Ureter (tissue), 1 donor: ENCODE results near the gene TMED5. TPM values are rescaled to one million over a fixed set of nuclear protein-coding genes. Genes with fewer than 3 reads are reported as not detected.
"Not testable (repeated sequence)": the region's sequence is repeated elsewhere in the genome, so short reads cannot be mapped to it uniquely, and the experiment has no call there.

Source experiments
- DNase-seq: peaks from one replicate; pipeline ENCODE4 v3.0.0-alpha.2; 2020; ENCODE audit warnings: low spot score
- total RNA-seq: library from RNA; stranded (reverse); gene quantifications from one replicate; pipeline ENCODE4 v1.2.4, GENCODE V29; 2023
- donor health status: DM: yes; HTN: yes; CAD: no.

Gene TMED5
- total RNA-seq, 1 donor from 2014 or later = 44.6 TPM

DNA sequence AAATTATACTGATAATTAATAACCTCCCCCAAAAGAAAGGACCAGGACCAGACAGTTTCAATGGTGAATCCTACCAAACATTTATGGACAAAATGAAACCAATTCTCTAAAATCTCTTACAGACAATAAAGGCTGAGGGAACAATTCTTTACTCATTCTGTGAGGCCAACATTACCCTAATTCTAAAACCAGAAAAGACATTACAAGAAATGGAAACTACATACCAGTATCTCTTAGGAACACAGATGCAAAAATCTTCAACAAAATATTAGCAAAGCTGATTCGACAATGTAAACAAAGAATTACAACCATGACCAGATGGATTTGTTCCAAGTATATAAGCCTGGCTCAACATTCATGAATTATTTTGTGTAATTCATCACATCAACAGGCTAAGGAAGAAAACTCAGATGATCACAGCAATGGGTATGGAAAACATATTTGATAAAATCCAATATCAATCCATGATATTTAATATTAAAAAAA is 8.6 kb downstream of the TMED5 start:
- DNase-seq = no peak

DNA sequence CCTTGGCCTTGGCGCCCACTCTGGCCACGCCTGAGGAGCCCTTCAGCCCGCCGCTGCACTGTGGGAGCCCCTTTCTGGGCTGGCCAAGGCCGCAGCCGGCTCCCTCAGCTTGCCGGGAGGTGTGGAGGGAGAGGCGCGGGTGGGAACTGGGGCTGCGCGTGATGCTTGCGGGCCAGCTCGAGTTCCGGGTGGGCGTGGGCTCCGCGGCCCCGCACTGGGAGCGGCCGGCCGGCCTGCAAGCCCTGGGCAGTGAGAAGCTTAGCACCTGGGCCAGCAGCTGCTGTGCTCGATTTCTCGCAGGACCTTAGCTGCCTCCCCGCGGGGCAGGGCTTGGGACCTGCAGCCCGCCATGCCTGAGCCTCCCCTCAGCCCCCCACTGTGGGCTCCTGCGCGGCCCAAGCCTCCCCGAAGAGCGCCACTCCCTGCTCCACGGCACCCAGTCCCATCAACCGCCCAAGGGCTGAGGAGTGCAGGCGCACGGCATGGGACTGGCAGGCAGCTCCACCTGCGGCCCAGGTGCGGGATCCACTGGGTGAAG is 10.0 kb downstream of the TMED5 start:
- not testable (repeated sequence) for DNase-seq

DNA sequence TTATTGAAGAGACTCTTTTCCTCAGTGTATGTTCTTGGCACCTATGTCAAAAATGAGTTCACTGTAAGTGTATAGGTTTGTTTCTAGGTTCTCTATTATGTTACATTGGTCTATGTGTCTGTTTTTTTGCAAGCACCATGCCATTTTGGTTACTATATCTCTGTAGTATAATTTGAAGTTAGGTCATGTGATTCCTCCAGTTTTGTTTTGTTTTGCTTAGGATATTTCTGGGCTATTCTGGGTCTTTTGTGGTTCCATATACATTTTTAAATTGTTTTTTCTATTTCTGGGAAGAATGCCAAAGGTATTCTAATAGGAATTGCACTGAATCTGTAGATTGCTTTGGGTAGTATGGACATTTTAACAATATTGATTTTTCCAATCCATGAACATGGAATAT is 13.2 kb downstream of the TMED5 start:
- no peak for DNase-seq

DNA sequence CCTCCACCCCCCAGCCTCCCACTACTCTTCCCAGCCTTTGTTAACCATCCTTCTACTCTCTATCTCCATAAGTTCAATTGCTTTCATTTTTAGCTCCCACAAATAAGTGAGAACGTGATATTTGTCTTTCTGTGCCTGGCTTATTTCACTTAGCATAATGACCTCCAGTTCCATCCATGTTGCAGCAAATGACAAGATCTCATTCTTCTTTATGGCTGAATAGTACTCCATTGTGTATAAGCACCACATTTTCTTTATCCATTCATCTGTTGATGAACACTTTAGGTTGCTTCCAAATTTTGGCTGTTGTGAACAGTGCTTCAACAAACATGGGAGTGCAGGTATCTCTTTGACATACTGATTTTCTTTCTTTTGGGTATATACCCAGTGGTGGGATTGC is 14.3 kb downstream of the TMED5 start:
- DNase-seq = not testable (repeated sequence)

DNA sequence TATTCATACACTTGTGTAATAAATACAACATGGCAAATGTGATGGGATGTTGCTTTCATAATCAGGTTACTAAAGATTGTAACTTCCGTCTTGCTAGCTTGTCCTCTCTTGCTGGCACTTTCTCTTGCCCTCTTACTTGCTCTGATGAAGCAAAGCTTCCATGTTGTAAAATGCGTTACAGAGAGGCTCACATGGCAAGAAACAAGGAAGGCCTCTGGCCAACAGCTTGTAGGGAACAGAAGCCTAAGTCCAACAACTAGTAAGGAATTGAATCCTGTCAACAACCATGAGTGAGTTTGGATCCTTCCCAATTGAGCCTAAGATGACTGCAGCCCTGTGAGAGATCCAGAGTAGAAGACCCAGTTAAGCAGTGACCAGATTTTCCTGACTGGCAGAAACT is 15.4 kb downstream of the TMED5 start:
- DNase-seq = no peak

DNA sequence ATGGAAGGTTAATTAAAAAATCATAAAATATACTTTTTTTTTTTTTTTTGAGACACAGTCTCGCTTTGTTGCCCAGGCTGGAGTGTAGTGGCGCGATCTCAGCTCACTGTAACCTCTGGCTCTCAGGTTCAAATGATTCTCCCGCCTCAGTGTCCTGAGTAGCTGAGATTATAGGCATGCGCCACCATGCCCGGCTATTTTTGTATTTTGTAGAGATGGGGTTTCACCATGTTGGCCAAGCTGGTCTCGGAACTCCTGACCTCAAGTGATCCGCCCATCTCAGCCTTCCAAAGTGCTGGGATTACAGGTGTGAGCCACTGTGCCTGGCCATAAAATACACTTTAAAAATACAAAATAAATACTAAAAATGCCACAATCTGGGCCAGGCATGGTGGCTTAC is 16.9 kb downstream of the TMED5 start:
- not testable (repeated sequence) for DNase-seq

DNA sequence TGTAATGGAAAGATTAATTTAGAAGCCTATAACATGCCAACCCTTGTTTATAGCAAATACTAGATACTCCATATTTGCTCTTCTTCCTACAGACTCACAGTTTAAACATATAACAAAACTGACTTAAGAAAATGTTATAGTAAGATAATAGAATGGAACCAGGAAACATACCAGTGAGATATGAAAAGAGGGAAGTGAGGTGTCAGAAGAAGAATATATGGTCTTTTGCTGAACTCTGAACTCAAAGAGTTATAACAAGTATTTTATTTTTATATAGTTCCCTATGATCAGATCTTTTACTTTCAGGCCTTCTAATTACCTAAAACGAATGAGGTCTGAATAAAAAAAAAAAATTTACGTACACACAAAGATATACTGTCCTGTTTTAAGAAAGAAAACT is 20.9 kb downstream of the TMED5 start:
- DNase-seq = no peak

DNA sequence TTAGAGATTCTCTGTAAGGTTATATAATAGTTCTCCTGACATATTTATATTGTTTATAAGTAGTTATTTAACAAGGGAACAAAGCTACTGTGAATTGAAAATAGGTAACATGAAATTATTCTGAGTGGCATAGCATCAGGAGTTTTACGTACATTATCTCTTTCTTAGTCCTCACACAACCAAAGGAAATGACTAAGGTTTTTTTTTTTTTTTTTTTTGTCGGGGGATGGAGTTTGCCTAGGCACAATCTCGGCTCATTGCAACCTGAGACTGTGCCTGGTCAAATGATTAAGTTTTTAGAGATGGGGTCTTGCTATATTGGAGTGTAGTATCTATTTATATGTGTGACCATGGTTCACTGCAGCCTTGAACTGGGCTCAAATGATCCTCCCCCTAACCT is 24.9 kb downstream of the TMED5 start:
- DNase-seq = no peak

DNA sequence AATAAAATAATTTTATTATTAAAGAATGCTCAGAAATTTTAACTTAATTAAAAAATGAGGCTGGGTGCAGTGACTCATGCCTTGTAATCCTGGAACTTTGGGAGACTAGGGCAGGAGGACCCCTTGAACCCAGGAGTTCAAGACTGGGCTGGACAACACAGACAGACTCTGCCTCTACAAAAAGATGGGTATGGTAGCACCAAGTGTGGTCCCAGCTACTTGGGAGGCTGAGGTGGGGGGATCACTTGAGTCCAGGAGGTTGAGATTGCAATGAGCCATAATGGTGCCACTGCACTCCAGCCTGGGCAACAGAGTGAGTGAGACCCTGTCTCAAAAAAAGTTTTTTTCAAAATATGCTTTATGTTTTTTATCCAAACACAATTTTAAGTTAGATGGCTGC is 25.3 kb downstream of the TMED5 start:
- DNase-seq = no peak

DNA sequence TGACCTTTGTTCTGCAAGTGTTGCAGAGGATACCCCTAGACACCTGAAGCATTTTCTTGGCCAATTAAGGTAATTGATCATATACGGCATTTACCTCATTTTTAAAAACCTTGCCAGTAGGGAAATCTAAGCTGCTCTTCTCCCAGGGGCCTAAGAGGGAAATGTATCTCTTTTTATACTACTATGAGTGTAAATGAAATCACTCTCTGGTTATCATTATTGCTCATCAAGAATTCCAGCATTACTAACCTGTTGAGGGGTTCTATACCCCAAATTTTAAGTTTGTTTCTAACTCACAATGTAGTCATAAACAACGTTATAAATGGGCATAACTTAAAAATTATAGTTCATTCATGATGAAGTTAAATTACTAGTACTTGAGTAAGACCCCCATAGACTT is 27.4 kb downstream of the TMED5 start:
- DNase-seq = no peak

DNA sequence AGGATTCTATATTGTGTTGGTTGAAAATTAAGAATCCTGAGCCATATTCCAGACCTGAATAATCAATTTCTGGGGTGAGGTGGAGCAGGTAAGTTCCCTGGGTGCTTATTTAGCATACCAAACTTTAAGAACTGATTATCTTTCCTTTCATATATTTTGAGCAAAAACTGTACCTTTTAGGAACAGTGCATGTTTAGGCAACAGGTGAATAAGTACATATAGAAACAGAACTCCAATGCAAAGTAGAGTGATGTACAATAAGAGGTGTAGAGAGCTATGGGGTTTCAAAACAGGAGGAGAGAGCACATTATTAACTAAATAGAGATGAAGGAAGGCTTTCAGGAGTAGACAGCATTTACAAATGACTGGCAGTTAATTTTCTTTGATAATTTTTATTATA is 28.7 kb downstream of the TMED5 start:
- DNase-seq = no peak

DNA sequence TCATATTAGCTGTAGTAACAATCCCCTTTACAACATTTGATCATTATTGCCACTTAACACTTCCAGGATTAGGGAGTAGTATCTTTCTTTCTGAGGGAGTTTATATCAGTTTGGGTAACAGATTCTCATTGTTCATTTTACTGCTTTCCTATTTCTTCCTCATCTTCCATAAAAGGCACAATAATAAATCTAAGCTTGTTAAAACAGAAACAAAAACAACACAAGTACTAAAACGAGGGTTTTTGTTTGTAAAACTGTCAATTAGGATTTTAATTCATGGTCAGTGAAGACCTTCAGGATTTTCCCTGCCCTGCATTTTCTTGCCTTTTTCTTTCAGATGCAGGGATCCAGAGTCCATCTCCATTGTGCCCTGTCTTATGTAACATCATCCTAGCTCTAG is 29.5 kb downstream of the TMED5 start:
- no peak for DNase-seq

DNA sequence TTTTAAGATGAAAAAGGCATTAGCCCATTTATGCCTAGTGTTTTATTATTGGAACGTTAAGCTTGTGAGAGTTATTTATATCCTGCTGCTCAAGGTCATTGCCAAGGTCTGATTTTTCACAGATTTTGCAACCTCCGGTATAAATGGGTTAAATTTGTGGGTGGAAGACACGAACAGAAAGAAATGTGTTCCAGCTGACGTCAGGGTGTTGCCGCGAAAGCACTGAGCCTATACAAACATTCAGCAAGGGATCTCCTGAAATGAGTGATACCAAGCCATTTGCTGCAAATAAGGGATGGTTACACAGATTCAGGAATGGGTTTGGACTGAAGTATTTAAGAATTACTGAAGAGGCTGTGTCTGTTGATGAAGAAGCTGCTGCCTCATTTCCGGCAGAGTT is 32.2 kb downstream of the TMED5 start:
- no peak for DNase-seq

DNA sequence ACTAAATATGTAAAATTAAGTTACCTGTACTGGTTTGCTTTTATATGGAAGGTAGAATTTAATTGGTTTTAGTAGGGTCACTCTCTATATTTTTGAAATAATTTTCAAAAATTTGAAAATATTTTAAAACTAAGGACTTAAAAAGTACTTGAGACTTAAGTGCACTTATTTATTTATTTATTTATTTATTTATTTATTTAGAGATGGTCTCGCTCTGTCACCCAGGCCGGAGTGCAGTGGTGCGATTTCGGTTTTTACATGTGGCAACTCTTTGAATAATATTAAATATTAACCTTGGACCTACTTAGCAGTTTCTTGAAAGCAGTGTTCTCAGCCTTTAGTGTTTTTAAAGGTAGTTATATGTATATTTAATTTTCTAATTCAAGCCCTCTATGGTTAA is 36.4 kb downstream of the TMED5 start:
- DNase-seq = no peak

DNA sequence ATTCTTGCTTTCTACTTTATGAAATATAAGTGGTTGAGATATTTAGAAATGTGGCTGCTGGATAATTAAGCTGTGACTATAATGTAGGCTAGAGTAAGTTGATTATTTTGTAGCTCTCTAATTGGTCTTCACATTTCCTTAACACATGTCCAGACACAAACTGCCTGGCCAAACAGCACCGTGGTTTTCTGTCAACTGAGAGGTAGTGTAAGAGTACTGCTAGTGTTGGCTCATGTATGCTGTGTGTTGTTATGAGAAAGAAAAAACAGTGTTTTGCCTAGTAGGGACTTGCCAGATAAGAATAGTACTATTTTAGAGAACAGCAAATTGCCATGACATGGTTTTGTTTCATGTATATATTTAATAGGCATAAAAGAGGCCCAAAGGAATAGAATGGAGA is 37.1 kb downstream of the TMED5 start:
- DNase-seq = no peak

DNA sequence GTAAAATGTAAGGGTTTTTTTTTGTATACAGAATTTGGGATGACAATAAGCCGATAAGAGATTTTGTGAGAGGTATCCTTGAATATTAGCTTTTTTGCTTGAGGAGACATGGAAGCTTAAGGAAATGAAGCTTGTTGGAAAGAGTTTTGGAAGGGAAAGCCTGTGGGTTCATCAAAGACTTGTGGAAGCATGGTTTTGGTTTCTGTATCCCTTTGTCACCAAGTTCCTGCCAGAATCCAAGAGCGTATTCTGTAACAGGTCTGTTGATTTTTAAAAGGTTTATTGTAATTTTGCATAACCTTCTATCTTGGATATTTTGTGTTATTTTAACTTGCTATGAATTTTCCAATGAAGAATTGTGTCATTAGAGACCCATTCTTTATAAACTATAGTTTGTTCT is 38.1 kb downstream of the TMED5 start:
- DNase-seq = no peak

DNA sequence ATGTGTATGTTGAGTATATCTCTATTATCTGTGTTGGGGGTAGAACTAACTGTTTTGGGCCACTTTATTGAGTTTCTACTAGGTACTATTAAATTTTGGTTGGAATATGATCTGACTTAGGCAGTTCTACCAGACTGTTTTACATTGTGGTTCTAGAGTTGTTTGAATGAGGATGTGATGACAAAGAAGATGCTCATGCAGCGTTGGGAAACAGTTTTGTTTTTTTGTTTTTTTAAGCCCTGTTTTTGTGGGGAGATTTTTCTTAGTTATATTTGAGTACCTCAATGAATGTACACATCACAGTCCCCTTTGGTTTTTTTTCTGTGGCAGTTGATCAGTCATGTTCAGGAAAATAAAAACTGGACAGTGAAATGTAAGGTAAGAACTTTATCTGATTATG is 40.1 kb downstream of the TMED5 start:
- no peak for DNase-seq

DNA sequence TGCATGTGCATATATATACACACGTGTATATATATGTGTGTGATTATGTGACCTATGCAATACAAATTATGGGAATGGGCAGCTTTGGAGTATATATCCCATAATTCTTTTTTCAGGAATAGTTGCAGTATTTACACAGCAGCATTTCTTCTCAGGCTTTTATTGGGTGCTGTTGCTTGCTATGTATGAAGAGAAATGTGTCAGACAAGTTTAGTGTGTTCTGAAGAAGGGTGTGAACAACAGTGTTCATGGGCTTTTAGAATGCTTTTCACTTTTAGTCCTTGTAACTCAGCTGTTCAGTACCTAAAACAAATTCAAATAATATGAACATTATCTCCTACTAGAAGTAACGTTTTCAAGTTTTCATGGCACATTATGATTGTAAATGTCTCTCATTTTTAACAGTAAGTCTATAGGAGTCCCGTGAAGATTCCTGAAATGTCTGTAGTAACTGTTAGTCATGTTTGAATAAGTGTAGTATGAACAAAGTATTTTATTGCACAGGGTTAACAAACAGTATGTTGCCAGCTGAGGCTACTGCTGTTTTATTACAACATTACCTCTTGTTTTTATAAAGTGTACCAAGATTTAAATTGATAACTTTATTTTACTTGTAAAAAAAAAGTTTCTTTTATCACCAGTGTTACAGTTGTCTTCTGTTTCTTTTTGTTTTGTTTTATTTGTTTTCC is 42.5 kb downstream of the TMED5 start:
- DNase-seq = no peak

DNA sequence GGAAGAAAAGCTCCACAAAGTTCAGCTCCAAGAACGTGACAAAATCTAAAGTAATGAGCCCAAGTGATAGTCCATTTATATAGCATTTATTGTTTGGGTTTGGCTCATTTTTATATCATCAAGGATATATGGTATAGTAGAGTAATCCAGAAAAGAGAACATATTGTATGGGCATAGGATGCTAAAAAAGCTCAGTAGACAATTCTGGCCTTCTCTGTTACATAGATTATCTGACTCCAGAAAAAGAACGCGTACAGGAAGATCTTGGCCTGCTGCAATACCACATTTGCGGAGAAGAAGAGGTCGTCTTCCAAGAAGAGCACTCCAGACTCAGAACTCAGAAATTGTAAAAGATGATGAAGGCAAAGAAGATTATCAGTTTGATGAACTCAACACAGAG is 43.8 kb downstream of the TMED5 start:
- DNase-seq = no peak

DNA sequence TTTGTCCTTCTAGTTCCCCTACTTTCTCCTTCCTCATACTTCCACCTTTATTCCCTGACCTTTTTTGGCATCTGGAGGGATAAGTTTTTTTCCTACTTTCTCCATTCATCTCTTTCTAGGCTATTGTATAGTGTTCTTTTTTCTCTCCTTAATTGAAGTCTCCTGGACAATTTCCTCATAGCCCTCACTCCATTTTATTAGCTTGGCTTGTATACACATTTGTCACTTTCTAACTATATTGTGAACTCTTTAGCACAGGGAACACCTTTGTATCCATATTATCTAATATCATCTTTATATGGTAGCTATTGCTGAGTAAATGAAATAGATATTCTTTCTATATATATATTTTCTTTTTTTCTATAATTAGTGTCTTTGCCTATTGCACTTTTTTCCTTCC is 47.6 kb downstream of the TMED5 start:
- no peak for DNase-seq

DNA sequence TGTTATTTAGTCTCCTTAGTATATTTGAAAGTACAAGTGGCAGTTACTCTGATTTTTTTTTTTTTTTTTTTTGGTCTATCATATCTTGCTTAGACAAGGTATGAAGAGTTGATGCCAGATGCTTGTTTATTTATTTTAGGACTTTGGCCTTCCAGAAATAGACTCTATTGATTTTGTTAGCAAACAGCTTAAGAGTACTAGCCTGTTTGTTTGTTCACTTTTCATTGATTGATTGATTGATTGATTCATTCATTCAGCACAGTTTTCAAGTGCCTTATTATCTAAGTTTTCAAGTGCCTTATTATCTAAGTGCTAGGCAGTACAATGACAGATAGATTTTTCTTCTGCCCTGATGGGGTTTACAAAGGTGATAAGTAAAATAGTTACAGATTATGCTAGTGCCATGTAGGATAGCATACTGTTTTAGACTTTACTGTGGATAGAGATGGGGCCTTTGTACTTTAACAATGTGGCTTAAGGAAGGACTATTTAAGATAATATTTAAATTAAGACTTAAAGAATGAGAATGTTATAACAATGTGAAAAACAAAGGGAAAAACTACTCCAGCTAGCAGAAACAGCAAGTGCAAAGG is 50.6 kb downstream of the TMED5 start:
- no peak for DNase-seq

DNA sequence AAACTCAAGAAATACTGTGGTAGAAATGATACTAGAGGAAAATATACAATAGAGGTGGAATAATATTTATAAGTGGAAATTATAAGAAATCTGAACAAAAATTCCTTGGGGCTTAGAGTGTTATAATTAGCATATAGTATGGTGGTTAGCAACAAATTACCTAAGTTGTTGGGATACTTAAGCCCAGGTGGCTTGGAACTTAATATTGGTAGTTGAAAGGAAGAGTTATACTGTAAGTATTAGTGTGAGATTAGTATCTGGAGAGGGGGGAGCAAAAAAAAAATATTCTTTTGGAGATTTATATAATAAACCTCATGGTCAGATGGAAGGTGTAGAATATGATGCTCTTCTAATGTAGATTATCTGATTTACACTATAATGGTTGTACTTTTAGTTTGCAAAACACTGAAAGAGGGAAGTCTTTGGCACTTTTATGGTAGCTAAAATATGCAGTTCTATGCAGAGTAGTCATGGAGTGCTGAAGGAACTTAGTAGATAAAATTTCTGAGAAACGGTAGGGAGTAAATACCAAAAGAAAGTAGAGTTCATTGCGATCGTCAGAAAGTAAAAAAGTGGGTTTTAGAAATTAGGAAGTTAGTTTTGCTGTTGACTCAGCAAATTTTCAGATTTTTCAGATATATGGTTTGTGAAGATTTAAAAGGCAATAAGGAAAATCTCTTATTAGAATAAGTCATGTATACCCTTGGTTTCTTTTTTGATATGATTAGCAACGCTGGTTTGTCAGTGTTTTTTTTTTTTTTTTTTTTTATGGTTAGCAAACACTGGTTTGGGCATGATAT is 55.5 kb downstream of the TMED5 start:
- no peak for DNase-seq
